OCI-LY7 (cell line): Measurements from ENCODE around the gene MIS12. TPM values are rescaled to one million over a fixed set of nuclear protein-coding genes. Genes with fewer than 3 reads are reported as not detected.

Experiments used
- BruUV-seq: library from RNA; stranded (reverse); fragments of 400-500 nt; replicated peaks from 2 replicates; lab custom pipeline; 2021; lab: Mats Ljungman, UMichigan
- CTCF ChIA-PET: fragments of 300-600 bp; sonication (Branson Sonifier 250); formaldehyde crosslinking; loops from one replicate; lab custom pipeline; 2022; ENCODE audit warnings: antibody characterized with exemption; ENCODE audit not compliant: unreplicated experiment; lab: Charles Lee
- POLR2A ChIA-PET: fragments of 300-600 bp; sonication (Branson Sonifier 250); formaldehyde crosslinking; loops from one replicate; lab custom pipeline; 2022; ENCODE audit warnings: antibody characterized with exemption; lab: Charles Lee
- DNase-seq: peaks from one replicate; pipeline ENCODE4 v3.0.0-alpha.2; 2015; ENCODE audit warnings: low spot score
- H2AFZ ChIP-seq: fragments of 200-600 bp; sonication (generic), shearing (Covaris generic); 2 replicates; pipeline ENCODE4 v1.6.1; 2014; ENCODE audit warnings: mild to moderate bottlenecking, antibody characterized with exemption, low read length, moderate library complexity
- H3K27ac ChIP-seq: fragments of 200-600 bp; sonication (generic); 2 replicates; pipeline ENCODE4 v1.5.1; 2014; ENCODE audit warnings: mixed run types, low read depth, mild to moderate bottlenecking, moderate library complexity, low read length, inconsistent platforms; ENCODE audit not compliant: poor library complexity, severe bottlenecking
- H3K36me3 ChIP-seq: fragments of 200-600 bp; sonication (generic); 2 replicates; pipeline ENCODE4 v1.6.1; 2014; ENCODE audit warnings: mild to moderate bottlenecking, antibody characterized with exemption, low read length, moderate library complexity, mixed read lengths; ENCODE audit not compliant: insufficient read depth
- H3K4me1 ChIP-seq: fragments of 200-600 bp; sonication (generic); 2 replicates; pipeline ENCODE4 v1.5.1; 2014; ENCODE audit warnings: mild to moderate bottlenecking, low read length; ENCODE audit not compliant: insufficient read depth, poor library complexity, severe bottlenecking
- H3K4me2 ChIP-seq: fragments of 200-600 bp; sonication (generic); 2 replicates; pipeline ENCODE4 v1.6.1; 2014; ENCODE audit warnings: mild to moderate bottlenecking, low read length
- H3K4me3 ChIP-seq: fragments of 200-600 bp; sonication (generic); 2 replicates; pipeline ENCODE4 v1.5.1; 2014; ENCODE audit warnings: mild to moderate bottlenecking, low read depth, low read length; ENCODE audit not compliant: poor library complexity, severe bottlenecking
- H3K79me2 ChIP-seq: fragments of 200-600 bp; sonication (generic); 2 replicates; pipeline ENCODE4 v1.6.1; 2016; ENCODE audit warnings: low read depth, mild to moderate bottlenecking, low read length, moderate library complexity, mixed read lengths; ENCODE audit not compliant: insufficient read depth
- H3K9me2 ChIP-seq: fragments of 200-600 bp; sonication (generic); 2 replicates; pipeline ENCODE4 v1.6.1; 2016; ENCODE audit warnings: mild to moderate bottlenecking, low read length, mixed read lengths; ENCODE audit not compliant: insufficient read depth
- H3K9me3 ChIP-seq: fragments of 200-600 bp; sonication (generic); 2 replicates; pipeline ENCODE4 v1.6.1; 2014; ENCODE audit warnings: mild to moderate bottlenecking, mixed run types, low read length, mixed read lengths
- H4K20me1 ChIP-seq: fragments of 200-600 bp; sonication (generic); 2 replicates; pipeline ENCODE4 v1.6.1; 2014; ENCODE audit warnings: mild to moderate bottlenecking, antibody characterized with exemption, low read length, moderate library complexity, mixed read lengths; ENCODE audit not compliant: insufficient read depth
- CTCF ChIP-seq: fragments of 200-600 bp; sonication (generic); conservative IDR thresholded peaks from 2 replicates; pipeline ENCODE4 v1.5.1; 2014; ENCODE audit warnings: mild to moderate bottlenecking, antibody characterized with exemption, low read length, moderate library complexity, mixed read lengths
- EZH2phosphoT487 ChIP-seq: fragments of 200-600 bp; sonication (generic); IDR thresholded peaks from 2 replicates; pipeline ENCODE4 v1.6.1; 2018; ENCODE audit warnings: low read depth, borderline replicate concordance, mild to moderate bottlenecking, mixed run types, antibody characterized with exemption, low read length, moderate library complexity, mixed read lengths
- intact Hi-C: fragments of 100-400 bp; cut with micrococcal nuclease; formaldehyde crosslinking; loops from one replicate; pipeline ENCODE4 v1.10.0; 2022; ENCODE audit not compliant: unreplicated experiment
- total RNA-seq, 2 experiments: library from RNA; depleted of rRNA in 1 of 2; stranded (reverse); fragments of >200 nt in 1 of 2; shearing (Covaris generic) in 1 of 2; gene quantifications; 2 replicates each; pipeline ENCODE4 v1.2.3, GENCODE V29; 2014 to 2022

MIS12 gene
- total RNA-seq, 2 experiments from 2014 or later = 26.4 to 35.0 TPM

- intact Hi-C loops = no loop called here
- no peaks in the 10 kb centered on the region for H3K36me3 ChIP-seq
- H3K4me3 ChIP-seq = peak overlapping the region; percentile 61
- no peak overlapping the region; the same call in 1 of the 2 replicates for H2AFZ ChIP-seq
- H3K4me1 ChIP-seq = peaks cover 11% of the 10 kb centered on the region
- no TSS peak for BruUV-seq
- peak overlapping the region; percentile 63 for H3K4me2 ChIP-seq
- H3K9me2 ChIP-seq = no peaks in the 10 kb centered on the region
- peak; percentile 69 for DNase-seq
- H3K27ac ChIP-seq = no peak overlapping the region
- H3K79me2 ChIP-seq = no peaks in the 10 kb centered on the region
- POLR2A ChIA-PET = interaction anchor here (0.6 kb wide), 1 partner anchor 985 kb away, joined by 5 read pairs; no protein-coding TSS in a partner anchor
- TF ChIP-seq EZH2phosphoT487 = no peak
- no peak for TF ChIP-seq CTCF
- no peaks in the 10 kb centered on the region for H4K20me1 ChIP-seq
- H3K9me3 ChIP-seq = no peaks in the 10 kb centered on the region
- CTCF ChIA-PET = no interaction called here
Observed at GRCh38 chr17:5500589-5501391, 14.4 kb downstream of the MIS12 start.

GRCh38 chr17:5501685-5502084 is 15.3 kb downstream of the MIS12 start:
- POLR2A ChIA-PET = no interaction called here
- intact Hi-C loops = no loop called here
- Histone ChIP-seq H3K4me2 (no peak overlapping the region), H2AFZ (no peak overlapping the region), H3K4me3 (no peak overlapping the region), H3K79me2 (no peaks in the 10 kb centered on the region), H3K27ac (no peak overlapping the region), H3K4me1 (peaks cover 11% of the 10 kb centered on the region), H3K9me2 (no peaks in the 10 kb centered on the region), H3K9me3 (no peaks in the 10 kb centered on the region), H3K36me3 (no peaks in the 10 kb centered on the region), H4K20me1 (no peaks in the 10 kb centered on the region)
- TF ChIP-seq EZH2phosphoT487 (no peak), CTCF (no peak)
- no peak for DNase-seq
- no TSS peak for BruUV-seq
- CTCF ChIA-PET = no interaction called here

GRCh38 chr17:5502552-5502951 is 16.2 kb downstream of the MIS12 start:
- no peaks in the 10 kb centered on the region for H3K36me3 ChIP-seq
- POLR2A ChIA-PET = no interaction called here
- intact Hi-C loops = no loop called here

More at GRCh38 chr17:5502552-5502951, 16.2 kb downstream of the MIS12 start:
- no TSS peak for BruUV-seq
- H3K4me1 ChIP-seq = peaks cover 11% of the 10 kb centered on the region
- no peaks in the 10 kb centered on the region for H4K20me1 ChIP-seq
- CTCF ChIA-PET = no interaction called here
- H2AFZ ChIP-seq = no peak overlapping the region
- H3K4me2 ChIP-seq = no peak overlapping the region
- H3K4me3 ChIP-seq = no peak overlapping the region
- no peak overlapping the region for H3K27ac ChIP-seq
- TF ChIP-seq EZH2phosphoT487 (no peak), CTCF (no peak)
- no peaks in the 10 kb centered on the region for H3K9me2 ChIP-seq
- no peak for DNase-seq
- no peaks in the 10 kb centered on the region for H3K79me2 ChIP-seq
- H3K9me3 ChIP-seq = no peaks in the 10 kb centered on the region
